AML-193 (cell line): ENCODE measurements around the gene GSTA2.
"Not testable (repeated sequence)": the region's sequence is repeated elsewhere in the genome, so short reads cannot be mapped to it uniquely, and the experiment has no call there.

ENCODE experiments used
- DNase-seq, 2 experiments: peaks; one replicate each; lab custom pipeline; 2025; lab: John Stamatoyannopoulos, UW

GSTA2 gene

DNA sequence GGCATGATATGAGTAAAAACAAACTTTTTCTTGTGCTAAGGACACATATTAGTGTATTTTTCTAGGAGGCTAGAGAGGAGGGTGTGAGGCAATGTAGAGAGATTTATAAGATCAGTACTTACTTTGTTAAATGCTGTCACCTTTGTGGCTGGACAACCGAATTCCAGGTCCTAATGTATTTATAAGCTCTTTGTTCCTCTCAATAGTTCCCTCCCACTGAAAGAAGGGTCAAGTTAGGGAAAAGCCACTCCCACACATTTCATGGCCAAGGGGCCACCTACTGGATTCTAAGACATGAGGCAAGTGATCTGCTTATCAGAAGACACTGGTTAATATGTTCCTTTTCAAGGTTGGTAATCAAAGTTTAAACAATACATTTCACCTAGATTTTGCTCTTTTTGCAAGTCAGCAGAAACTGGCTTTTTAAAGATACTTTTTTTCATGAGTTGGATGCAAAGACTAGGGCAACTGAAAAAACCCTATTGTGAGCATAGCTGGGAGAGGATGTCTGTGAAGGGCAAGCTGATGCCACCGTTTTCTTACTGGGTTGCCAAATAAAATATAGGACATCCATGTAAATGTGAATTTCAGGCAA, at the start of gene GSTA2:
TSS of gene GSTA2 (minus strand) at position 154 of the 595 bp plus-strand sequence. CDS start 5,528 bp downstream, outside the sequence.
- DNase-seq = not testable (repeated sequence)

DNA sequence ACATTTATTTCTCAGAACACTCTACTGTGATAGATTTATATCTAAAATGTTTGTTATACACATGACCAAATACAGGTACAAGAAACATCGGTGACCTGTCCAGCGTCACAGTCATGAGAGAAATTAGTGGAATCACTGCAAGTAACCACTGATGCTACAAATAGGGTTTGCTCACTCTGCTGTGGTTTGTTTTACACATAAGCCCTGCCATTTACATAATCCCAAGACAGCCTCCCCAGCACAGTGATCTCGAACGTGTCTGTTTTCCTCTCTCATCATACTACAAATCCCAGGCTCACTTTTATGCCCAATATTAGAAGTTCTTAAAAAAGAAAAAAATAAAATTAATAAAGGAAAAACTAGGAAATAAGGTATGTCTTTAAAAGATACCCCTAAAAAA, 46.5 kb upstream of the GSTA2 start:
- DNase-seq = not testable (repeated sequence)

DNA sequence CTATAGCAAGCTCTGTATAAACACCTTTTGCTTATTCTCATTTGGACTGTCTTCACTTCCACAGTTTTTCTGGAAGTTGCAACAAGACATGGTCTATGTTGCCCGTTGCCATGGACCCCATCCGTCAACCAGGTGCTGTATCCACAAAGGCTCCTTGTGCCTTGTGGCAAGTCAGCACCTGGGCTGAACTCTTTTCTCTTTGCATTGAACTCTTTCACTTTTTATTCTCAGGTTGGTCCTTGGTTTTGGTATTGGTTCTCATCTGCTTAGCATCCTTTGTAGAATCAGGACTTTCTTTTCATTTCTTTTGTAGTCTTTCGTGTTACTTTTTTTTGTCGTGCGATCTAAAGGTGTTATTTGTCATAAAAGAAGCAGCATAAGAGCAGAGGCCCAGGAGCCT, 45.4 kb upstream of the GSTA2 start:
- no peak for DNase-seq

DNA sequence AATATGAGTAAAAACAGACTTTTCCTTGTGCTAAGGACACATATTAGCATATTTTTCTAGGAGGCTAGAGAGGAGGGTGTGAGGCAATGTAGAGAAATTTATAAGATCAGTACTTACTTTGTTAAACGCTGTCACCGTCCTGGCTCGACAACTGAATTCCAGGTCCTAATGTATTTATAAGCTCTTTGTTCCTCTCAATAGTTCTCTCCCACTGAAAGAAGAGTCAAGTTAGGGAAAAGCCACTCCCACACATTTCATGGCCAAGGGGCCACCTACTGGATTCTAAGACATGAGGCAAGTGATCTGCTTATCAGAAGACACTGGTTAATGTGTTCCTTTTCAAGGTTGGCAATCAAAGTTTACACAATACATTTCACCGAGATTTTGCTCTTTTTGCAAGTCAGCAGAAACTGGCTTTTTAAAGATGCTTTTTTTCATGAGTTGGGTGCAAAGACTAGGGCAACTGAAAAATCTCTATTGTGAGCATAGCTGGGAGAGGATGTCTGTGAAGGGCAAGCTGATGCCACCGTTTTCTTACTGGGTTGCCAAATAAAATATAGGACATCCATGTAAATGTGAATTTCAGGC, 40.5 kb upstream of the GSTA2 start, which contains the start of gene GSTA1:
TSS of gene GSTA1 (minus strand) at position 149 of the 588 bp plus-strand sequence. CDS start 4,549 bp downstream, outside the sequence.
- DNase-seq = not testable (repeated sequence)

DNA sequence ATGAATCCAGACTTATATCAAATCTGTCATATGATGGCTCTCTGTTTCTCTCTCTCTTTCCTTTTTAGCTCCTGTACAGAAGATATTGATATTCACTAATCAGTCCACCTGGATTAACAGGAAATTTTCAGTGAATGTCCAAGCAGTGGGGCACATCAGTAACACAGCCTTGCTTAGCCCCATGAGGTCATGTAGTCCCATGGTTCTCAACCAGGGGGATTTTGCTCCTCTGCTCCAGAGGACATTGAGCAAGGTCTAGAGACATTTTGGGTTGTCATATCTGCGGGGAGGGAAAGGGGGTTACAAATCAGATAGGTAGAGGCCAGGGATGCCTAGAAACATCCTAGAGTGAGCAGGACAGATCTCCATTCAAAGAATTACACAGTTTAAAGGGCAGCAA, 39.5 kb upstream of the GSTA2 start:
- no peak for DNase-seq

DNA sequence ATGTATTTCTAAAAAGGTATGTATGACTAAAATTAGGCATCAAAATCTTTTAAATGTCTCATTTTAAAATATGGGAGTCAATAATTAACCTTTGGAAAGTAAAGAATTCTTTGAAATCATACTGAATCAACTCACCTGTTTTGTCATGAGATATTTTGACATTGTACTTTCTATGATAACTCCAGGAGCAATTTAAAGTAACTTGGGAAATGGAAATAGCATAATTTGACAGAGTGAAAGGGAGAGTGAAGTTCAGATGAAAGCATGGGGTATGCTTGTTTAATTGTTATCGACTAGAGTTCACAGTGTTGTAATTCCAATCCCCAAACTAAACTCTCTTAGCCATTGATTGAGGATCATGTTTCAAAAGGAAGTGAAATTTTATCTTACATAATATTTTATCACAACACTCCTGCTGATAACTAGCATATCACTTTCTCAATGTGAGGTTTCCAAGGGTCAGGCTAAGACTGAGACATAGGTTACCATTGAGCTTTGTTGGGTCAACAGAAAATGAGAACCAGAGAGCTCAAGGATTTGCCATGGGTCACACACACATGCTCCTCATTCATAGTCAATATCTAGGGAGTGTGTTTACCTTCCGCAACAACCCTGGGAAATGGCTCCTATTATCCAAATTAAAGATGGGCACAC, 38.0 kb upstream of the GSTA2 start:
- DNase-seq = no peak

DNA sequence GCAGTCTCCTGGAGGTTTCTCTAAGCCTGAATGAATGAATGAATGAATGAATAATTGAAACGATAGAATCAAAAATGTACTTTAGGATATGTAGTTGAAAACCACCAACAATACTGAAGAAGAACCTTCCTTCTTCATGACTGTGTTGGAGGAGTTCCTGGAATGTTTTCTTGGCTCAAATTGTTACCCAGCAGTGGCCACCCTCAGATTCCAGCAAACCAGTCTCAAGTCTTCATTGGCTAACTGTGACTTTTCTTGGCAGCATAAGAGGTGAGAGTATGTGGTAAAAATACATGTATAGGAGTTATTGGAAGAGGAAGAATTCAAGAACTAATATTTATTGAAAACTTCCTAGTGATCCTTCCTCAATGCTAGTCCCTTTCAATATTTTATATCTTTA, 36.0 kb upstream of the GSTA2 start:
- DNase-seq = not testable (repeated sequence)

DNA sequence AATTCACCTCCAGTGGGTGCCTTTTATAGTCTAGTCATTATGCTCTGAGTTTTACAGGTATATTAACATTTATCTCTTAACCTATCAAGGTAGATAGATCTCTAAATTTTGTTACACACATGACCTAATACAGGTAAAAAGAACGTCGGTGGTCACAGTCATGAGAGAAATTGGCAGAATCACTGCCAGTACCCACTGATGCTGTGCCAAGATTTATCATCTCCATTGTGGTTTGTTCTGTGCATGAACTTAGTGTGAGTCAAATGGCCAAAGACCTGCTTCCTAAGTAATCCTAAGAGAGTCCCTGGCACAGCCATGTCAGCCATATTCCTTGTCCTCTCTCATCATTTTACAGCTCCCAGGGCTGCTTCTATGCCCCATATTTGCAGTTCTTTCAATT, 31.1 kb upstream of the GSTA2 start:
- DNase-seq = not testable (repeated sequence)

DNA sequence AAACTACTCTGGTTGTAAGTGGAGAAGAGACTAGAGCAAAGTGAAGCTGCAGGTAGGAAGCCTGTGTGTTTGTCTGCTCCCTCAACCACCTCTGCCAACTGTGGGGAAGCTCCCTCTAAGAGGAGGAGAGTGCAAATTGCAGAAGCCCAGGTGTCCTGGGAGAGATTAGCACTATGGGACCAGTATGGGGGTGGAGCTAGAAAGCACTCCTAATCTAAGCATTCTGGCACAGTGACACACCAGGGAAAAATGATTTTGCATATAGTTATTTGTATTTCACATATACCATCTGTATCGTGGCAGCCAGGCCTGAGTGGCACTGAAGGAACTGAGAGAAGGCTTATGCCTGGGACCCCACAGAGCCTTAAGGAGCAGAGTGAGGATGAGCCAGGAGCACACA, 27.6 kb upstream of the GSTA2 start:
- no peak for DNase-seq

DNA sequence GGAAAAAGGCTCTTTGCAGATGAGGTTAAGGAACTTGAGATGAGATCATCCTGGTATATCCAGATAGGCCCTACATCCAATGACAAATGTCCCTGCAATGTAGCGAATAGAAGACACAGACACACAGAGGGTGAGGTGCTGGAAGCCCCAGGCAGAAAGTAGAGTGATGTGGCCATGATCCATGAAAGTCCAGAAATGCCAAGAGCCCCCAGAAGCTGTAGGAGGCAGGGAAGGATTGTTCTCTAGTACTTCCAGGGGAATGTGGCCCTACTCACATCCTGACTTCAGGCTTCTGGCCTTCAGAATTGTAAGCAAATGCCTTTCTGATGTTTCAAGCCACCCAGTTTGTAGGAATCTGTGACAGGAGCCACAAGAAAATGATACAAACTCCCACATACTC, 26.4 kb upstream of the GSTA2 start:
- DNase-seq = not testable (repeated sequence)

DNA sequence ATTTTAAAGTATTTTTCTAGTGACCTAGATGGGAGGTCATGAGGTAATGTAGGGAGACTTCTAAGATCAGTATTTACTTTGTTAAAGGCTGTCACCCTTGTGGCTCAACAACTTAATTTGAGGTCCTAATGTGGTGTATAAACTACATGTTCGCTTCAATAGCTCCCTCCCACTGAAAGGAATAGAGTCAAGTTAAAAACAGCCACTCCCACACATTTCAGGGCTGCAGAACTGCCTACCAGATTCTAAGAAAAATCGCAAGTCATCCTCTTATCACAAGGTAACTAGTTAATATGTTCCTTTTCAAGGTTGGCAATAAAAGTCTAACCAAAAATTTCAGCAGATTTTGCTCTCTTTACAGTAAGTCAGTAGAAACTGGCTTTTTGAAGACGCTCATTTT, 25.2 kb upstream of the GSTA2 start:
- DNase-seq = no peak

DNA sequence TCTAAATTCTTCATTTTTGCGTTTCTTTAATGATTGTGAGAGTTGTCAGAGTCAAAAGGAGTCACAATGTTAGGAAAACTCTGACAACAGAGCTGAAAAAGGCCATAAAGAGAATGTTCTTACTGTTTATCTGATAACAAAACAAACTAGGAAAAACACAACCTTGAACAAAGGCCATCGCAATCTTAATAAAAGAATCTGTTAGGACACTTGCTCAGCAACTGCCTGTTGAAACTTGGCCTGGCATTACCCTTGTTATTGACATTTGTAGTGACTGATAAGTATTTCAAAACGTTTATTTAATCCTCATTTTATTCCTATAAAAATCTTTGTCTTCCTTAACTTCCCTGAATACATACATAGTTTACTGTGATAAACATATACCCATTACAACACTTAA, 24.6 kb upstream of the GSTA2 start:
- no peak for DNase-seq

DNA sequence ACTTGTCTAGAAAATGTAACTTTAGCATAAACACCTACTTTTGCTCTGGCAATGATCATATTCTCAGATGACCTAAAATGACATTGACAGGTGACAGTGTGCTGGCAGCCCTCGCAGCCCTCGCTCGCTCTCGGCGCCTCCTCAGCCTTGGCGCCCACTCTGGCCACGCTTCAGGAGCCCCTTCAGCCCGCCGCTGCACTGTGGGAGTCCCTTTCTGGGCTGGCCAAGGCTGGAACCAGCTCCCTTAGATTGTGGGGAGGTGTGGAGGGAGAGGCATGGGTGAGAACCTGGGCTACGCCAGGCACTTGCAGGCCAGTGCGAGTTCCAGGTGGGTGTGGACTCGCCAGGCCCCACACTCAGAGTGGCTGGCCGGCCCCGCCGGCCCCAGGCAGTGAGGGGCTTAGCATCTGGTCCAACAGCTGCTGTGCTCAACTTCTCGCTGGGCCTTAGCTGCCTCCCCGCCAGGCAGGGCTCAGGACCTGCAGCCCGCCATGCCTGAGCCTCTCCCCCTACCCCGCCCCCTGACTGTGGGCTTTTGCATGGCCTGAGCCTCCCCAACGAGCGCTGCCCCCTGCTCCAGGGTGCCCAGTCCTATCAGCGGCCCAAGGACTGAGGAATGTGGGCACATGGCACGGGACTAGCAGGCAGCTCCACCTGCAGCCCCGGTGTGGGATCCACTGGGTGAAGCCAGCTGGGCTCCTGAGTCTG, 23.1 kb upstream of the GSTA2 start:
- DNase-seq = no peak

DNA sequence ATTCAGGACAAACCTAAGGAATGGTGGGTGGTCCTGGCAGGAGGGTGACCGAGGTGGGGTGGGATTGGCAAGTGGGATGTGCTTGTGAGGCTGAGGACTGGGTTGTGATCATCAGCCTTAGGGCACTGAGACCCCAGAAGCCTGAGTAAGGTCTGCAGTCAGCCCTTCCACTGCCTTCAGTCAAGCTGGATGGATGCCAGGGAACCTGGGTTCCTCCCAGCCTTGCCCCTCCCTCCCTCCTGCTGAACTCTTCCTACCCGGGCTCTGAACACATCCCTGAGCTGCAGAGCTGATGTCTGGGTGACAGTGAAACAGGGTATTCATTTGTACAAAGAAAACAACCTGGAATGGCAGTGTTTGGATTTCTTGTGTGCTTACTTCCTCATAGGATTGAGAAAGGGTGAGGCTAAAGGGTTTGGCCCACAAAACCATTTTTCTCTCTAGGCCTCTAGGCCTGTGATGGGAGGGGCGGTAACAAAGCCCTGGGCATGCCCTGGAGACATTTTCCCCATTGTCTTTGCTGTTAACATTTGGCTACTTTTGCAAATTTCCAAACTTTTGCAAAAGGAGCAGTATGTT, 19.5 kb upstream of the GSTA2 start:
- DNase-seq = not testable (repeated sequence)

DNA sequence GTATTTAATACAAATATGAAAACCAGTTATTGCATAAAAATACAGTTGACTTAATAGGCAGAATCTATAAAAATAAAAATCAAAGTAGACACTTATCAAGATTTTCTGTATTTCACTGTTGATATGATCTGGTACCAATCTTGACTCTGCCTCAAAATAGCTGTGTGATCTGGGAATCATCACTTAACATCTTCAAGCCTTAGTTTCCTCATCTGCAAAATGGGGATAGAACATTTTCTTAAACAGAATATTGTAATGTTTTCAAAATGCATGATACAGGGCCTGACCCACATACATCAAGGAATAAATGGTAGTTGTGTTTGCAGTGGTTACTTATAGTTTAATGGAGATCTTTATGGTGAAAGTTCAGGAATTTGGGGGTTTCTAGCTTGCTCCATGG, 18.9 kb upstream of the GSTA2 start:
- DNase-seq = not testable (repeated sequence)

DNA sequence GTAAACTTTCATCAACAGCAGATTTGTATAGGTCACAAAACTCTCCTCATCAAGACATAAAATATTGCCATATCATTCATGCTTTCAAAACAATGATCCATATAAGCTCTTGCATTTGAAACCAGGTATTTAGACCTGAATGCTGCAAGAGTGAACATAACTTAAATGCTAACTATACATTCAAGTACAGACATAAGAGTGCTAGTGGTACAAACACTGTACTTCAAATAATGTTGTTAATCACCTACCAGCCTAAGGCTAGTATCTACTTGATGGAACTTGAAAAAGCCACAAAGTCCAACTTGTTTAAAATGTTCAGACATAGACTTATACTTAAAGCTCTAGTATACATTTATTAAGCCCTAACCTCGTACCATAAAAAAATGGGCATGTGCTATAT, 16.0 kb upstream of the GSTA2 start:
- no peak for DNase-seq

DNA sequence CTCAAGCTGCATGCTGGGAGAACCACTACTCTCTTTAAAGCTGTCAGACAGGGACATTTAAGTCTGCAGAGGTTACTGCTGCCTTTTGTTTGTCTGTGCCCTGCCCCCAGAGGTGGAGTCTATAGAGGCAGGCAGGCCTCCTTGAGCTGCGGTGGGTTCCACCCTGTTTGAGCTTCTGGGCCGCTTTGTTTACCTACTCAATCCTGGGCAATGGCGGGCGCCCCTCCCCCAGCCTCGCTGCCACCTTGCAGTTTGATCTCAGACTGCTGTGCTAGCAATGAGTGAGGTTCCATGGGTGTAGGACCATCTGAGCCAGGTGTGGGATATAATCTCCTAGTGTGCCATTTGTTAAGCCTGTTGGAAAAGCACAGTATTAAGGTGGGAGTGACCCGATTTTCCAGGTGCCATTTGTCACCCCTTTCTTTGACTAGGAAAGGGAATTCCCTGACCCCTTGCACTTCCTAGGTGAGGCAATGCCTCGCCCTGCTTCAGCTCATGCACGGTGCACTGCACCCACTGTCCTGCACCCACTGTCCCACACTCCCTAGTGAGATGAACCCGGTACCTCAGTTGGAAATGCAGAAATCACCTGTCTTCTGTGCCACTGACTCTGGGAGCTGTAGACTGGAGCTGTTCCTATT, 13.6 kb upstream of the GSTA2 start:
- not testable (repeated sequence) for DNase-seq

DNA sequence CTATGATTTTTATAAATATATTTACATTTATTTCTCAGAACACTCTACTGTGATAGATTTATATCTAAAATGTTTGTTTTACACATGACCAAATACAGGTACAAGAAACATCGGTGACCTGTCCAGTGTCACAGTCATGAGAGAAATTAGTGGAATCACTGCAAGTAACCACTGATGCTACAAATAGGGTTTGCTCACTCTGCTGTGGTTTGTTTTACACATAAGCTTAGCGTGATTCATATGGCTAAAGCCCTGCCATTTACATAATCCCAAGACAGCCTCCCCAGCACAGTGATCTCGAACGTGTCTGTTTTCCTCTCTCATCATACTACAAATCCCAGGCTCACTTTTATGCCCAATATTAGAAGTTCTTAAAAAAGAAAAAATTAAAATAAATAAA, 6.1 kb upstream of the GSTA2 start:
- not testable (repeated sequence) for DNase-seq

DNA sequence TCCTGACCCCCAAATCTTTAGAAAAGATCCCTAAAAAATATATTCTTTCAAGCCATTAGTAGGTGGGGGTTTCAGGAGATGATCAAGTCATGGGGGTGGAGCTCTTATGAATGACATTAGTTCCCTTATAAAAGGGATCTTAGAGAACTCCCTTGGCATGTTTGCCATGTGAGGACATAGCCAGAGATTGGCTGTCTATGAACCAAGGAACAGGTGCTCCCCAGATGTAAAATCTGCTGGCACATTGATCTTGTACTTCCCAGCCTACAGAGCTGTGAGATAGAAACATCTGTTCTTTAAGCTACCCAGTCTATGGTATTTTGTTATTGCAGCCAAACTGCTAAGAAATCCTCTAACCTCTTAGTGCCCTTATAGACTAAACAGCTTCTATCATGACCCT, 4.4 kb upstream of the GSTA2 start:
- not testable (repeated sequence) for DNase-seq

DNA sequence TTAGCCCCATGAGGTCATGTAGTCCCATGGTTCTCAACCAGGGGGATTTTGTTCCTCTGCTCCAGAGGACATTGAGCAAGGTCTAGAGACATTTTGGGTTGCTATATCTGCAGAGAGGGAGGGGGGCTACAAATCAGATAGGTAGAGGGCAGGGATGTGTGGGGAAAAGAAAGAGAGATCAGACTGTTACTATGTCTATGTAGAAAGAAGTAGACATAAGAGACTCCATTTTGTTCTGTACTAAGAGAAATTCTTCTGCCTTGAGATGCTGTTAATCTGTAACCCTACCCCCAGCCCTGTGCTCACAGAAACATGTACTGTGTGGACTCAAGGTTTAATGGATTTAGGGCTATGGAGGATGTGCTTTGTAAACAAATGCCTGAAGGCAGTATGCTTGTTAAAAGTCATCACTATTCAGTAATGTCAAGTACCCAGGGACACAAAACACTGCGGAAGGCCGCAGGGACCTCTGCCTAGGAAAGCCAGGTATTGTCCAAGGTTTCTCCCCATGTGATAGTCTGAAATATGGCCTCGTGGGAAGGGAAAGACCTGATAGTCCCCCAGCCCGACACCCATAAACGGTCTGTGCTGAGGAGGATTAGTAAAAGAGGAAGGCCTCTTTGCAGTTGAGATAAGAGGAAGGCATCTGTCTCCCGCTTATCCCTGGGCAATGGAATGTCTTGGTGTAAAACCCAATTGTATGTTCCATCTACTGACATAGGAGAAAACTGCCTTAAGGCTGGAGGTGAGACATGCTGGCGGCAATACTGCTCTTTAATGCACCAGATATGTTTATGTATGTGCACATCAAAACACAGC, 1.4 kb downstream of the GSTA2 start:
- not testable (repeated sequence) for DNase-seq
